Fibroblast of gingiva (primary cell): Measurements from ENCODE around the gene HOXA6.

Experiments
- DNase-seq: peaks from one replicate; pipeline ENCODE4 v3.0.0-alpha.2; 2011; ENCODE audit warnings: low read depth

Gene HOXA6

DNA sequence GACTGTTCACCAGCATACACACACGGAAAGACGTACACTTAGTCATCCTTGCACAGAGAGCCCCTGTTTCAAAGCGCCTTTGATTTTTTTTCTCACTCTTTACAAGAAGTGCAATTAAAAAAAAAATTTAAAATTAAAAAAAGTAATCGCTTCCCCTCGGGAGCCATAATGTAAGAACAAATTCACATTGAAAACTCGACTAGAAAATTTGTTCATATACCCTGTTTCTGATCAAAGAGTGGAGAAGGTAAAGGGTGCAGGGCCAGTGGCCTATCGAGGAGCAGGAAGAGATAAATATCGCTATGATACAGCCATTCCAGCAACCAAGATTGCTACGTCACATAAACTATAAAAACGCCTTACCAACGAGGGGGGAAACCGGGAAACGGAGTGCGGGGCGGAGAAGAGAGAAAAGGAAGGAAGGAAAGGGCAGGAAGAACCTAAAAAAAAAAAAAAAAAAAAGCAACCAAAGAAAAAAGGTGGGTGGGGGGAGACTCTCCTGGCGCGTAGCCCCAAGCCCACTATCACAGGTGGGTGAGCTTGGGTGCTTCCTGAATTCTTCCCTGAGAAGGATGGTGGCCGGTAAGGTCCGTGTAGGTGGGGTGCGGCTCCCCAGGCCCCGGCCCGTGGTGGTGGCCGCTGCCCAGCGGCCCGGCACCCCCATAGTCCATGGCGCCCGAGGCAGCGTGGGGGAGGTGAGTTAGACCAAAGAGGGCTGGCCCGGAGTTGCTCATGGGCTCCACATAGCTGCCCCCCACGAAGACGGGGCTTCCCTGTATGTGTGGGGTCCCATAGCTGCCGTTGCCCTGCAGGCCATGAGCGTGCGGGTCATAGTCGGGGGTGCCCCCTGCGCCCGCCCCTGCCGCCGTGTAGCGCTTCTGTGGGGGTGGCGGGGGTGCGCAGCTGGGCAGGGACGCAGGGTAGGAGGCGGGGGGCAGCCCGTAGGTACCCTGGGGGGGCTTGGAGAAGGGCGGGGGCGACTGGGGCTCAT lies 39.9 kb downstream of the HOXA6 start:
- DNase-seq = no peak

DNA sequence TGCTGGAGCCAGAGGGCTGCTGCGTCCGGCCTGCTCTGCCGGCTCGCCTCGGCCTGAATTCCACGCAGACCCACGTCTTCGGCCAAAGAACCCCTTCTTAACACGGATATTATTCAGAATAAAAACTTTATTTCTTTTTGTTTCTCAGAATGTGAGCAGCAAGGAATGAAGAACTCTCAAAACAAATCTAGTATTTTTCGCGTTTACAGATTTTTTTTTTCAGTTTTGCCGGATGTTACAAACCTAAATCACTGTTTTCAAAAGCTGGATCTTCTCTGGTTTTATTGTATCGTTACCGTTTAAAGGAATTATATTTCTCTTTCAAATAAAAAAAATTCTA lies 40.7 kb downstream of the HOXA6 start:
- no peak for DNase-seq

DNA sequence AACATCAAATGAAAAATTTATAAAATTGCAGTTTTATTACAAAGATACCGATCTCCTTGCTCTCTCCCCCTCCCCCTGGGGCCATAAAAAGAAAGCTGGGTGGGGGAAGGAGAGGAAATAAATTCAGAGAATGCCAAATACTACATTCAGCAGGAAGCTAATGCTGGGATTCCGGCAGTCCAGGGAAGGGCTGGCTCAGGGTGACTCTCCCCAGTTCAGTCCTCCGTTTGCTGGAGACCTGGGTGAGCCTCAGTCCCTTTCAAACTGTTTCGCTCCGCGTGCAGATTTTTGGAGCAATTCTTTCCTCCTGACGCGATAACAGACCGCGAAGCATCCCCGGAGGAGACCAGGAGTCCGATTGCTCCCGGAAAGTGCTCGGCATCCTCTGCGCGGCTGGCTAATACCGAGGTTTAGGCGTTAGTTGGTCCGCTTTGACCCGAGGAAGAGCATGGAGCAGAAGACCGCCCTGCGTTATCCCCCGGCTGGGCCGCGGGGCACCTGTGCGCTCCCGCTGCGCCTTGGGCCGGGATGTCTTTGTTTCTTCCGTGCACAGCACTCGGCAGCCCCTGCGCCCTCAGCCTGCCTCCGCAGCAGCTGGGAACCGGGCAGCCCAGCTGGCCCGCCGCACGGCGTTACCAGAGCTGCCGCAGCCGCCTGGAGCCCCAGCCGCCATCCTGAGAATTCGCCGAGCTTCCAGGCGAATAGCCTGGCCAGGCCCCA lies 41.2 kb downstream of the HOXA6 start:
- no peak for DNase-seq

DNA sequence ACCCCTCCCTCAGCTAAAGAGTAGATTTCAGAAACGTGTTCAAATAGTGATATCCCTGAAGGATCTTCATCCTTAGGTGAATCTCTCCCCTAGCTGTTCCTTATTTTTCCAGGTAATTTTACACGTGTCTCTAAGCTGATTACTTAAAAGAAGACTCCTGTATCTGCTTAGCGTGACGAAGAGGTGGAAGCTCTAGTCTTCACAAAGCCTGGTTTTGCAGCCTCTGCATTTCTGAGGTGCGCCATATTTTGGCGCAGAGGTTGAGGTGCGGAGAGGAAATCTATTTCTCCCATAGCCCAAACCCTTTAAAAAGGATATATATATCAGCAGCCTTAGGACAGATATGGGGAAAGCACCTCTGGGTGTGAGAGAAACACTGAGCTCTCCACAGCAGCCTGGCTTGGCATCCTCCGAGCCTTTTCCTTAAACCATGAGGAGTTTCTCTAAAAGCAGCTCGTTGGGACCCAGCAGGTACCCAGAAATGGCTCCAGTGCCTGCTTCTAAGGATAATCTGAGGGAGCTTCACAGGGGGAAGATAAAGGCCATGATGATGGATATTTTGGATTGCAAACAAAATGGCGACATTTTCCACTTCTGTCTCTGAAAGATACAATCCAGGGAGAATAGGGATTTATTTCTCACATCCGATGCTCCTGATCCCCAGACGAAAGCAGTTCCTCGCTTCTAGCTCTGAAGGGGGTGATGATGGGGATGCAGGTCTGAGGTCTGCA lies 42.1 kb downstream of the HOXA6 start:
- DNase-seq = no peak

DNA sequence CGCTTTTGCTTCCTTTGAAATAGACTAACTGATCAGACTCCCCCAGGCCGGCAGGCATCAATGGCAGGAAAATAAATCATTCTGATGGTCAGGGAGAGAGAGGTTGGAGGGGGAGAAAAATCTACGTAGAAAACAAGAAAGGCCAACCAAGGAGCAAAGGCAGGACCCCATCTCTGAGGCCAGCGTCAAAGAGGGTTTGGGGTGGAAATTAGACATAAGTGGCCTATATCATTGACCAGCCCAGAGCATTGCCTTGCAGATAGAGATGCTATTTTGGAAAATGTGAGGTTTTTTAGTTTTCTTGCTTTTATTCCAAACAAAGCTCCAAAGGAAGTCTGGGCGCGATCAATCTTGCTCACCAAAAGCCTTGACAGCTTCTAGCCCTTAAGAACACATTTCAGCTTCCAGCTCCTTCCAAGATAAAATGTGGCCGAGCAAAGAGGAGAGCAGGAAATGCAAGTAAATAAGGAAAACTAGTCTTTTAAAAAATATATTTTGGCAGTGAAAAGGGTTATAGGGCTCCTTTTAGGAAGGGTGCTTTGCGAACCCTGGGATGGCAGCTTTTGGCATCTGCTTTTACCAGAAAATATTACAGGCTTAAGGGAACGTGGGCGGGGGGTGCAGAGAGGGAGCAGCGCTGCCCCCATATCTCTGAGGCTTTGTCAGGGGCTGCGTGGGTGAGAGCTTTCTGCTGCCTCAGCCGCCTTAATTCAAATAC lies 43.1 kb downstream of the HOXA6 start:
- DNase-seq = no peak

DNA sequence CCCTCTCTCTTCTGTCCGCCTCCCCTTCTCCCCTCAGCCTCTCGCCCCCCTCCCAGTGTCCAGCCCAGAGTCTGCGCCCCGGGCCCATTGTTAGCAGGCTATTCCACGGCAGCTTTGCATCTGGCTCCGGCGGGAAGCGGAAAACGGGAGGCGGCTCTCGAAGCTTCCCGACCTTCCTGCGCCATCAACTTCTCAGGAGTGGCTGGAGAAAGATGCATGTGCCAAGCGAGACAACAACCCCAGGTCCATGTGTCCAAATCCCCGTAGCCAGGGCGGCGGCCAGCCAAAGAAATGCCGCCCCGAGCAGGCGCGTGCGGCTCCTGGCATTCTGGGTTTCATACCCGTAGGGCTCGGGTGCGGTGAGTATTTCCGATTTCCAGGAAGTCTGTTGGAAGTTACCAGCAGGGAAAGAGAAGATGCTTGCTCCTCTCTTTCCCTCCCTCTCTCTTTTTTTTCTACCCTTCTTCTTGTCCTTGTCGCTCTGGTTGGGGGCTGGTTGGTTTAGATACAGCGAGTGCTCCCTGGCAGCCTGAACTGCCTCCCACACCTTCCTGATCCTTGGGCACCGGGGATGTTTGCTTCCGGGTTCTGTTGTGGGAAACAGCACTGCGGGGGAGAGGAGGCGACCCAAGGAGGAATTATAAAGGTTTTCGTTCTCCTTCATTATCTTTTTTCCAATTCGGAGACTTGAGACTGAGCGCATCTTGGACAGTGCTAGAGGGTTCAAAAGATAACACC lies 43.9 kb downstream of the HOXA6 start:
- DNase-seq = no peak

DNA sequence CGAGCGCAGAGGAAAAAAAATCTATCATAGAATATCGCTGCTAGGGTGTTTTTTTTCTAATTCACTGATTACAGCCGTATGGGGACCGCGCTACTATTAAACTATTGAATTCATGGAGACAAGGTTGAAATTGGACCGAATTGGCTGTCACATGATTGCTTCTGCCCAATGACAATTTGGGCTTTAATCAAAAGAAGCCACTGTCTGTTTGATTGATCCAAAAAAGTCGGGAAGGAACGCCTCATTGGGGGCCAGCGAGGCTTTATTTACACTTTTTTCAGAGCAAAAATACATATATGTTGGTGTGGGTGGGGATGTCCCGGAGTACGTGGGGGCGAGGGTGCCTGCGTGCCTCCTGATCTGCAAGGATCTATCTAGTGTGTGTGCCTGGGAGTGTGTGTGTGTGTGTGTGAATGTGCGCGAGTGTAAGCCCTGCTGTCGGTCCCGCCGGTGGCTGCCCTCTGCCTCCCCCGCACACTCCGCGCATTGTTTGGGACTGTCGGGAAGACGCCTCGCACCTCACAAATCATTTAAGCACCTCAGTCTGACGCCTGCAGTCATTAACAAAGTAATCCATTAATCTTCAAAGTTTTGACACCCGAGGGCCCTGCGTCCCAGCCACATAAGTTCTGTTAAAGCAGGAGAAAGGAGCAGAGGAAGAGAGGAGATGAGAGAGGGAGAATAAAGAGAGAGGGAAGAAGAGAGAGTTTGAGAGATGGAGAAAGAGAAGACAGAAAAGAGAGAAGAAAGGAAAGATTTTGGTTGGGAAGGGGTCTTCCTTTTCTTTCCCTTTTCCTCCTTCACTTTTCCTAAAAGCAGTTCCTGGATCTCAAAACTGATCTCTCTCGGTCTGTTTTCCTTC lies 44.8 kb downstream of the HOXA6 start, which contains the start of gene HOXA2:
TSS of gene HOXA2 (minus strand) at position 103 of the 862 bp plus-strand sequence. CDS start 183 bp downstream, outside the sequence.
- DNase-seq = no peak

DNA sequence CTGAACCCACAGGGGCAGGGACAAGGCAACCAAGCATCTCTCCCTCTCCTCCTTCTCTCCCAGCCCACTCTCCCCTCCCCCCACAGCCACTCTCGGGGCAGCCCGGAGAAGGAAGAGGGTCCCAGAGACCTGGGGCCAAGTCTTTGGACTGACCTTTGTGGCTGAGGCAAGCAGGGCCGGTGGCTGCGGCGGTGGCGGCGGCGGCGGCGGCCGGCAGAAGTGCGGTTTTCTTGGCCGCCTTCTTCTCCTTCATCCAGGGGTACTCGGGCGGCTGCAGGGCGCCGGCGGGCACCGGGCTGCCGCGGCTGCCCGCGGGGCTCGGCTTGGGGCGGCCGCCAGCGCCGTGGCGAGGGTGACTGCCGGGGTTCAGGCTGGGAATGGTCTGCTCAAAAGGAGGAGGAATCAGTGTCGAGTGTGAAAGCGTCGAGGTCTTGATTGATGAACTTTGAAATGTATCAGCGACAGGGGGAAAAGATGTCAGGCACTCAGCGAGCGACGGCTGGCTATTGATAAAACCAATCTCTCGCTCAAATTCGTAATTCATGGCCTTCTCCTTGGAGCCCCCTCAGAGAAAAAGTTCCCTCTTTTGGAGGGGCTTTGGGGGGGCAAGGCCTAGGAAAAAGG lies 45.5 kb downstream of the HOXA6 start:
- DNase-seq = no peak

DNA sequence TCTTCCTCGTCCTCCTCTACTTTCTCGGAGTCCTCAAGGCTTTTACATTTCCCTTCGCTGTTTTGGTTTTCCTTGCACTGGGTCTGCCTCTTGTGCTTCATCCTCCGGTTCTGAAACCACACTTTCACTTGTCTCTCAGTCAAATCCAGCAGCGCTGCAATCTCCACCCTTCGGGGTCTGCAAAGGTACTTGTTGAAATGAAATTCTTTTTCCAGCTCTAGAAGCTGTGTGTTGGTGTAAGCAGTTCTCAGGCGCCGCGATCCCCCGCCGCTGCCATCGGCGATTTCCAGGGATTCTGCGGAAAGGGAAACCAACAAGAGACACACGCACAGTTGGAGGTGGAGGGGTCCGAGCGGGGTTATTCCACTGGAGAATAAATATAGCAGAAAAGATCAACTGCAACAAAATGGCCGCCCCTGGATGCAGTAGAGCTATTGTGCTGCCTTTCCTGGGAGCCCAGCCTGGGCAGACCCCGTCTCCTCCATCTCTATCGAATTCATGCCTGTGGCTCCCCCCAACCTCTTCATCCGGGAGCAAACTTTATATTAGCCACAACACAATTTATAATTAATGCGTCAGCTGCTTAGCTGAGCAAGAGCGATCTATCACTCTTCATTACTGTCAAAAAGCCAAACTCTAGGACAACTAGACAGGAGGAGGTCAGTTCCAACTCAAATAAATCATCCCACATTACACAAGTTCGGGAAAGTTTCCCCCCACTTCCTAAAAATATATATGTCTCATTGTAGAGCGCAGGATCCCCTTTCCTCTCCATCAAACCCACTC lies 46.2 kb downstream of the HOXA6 start:
- DNase-seq = no peak

DNA sequence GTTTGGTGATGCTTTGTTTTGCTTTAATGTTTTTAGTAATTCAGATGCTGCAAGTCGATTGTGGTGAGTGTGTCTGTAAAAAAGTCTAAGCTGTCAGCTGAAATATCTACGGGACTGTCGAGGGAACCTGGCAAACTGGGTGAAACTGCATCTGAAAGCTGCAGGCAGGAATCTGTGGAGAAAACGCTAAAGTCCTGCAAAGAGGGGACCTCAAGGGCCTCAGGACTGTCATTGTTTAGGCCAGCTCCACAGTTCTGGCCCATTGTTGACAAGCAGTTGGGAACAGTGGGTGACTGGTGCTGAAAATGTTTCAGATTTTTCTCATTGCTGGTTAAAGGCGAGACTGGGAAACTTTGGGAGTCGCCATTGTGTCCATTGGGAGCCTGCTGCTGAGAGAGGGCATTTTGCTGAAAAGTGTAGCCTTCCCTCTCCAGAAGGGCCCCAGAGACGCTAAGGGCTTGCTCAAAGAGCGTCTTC lies 46.8 kb downstream of the HOXA6 start:
- no peak for DNase-seq

DNA sequence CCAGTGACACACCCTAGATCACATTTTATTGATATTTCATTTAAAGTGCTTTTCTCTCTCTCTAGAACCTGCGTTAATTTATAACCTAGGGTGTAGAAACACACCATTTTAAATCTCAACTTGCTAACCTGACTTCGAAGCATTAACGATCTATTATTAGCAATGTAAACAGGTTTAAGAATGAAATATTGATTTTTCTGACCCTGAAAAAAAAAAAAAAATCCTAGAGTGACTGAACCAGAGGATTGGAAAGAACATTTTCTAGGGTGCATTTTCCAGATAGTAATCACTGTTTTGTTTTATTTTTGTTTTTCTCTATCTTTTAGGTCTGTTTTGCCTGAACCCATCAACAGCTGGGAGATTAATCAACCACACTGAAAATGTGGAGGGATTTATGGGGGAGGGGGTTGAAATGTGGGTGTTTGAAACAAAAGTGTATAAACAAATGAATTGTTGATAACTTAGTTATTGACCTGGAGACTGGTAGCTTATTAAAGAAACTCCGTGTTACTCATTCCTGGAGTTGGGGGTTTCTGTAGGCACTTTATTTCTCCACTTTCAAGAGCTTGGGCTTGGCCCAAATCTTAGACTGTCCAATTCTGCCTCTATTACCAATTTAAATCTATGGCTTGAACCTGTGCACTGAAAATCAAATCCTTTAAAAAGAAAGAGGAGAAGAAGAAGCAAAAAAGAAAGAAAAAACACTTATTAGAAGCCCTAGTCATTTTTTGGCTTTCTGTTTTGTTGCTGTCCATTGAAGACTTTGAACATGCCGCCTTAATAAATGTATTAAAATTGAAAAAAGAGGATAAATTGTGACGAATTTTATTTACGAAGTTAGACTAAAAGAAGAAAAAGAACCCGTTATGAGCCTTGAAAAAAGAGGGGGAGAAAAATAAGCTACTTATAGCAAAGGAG lies 47.9 kb downstream of the HOXA6 start:
- no peak for DNase-seq

DNA sequence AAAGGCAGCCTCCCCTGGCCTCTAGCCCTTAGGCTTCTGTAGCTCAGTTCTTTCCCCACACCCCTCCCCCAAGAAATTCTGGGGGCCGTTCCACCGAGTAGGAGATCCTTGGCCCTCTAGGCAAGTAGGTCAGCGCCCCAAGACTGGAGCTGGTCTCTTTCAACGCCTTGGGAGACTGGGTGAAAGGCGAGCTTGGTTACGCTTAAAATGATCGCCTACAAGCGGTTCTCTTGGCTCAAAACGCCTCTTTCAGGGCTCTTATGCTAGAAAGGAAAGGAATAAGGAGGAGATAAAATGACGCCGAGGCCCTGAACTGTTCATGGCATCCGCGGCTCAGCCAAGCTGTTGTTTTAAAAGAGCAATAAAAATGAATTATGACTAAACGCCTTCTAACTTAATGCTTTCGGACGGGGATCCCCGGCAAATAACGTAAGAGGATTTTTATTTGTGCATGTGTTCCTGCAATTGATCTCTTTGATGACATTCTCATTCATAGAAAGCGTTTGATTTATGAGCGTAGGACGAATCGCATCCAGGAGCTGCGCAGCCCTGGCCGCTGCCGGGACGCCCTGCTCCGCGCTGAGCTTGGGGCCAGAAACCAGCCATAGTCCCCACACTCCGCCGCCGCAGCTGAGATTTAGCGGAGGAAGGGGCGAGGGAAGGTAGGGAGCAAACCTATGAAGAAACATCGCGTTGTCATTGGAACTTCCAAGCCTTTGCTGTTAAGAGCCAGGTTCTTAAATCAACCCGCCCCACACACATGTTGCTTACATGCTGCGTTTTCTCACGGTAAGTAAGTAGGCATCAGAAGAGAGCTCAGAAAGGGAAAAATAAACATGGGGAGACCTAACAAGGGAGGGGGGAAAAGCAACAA lies 48.8 kb downstream of the HOXA6 start:
- no peak for DNase-seq

DNA sequence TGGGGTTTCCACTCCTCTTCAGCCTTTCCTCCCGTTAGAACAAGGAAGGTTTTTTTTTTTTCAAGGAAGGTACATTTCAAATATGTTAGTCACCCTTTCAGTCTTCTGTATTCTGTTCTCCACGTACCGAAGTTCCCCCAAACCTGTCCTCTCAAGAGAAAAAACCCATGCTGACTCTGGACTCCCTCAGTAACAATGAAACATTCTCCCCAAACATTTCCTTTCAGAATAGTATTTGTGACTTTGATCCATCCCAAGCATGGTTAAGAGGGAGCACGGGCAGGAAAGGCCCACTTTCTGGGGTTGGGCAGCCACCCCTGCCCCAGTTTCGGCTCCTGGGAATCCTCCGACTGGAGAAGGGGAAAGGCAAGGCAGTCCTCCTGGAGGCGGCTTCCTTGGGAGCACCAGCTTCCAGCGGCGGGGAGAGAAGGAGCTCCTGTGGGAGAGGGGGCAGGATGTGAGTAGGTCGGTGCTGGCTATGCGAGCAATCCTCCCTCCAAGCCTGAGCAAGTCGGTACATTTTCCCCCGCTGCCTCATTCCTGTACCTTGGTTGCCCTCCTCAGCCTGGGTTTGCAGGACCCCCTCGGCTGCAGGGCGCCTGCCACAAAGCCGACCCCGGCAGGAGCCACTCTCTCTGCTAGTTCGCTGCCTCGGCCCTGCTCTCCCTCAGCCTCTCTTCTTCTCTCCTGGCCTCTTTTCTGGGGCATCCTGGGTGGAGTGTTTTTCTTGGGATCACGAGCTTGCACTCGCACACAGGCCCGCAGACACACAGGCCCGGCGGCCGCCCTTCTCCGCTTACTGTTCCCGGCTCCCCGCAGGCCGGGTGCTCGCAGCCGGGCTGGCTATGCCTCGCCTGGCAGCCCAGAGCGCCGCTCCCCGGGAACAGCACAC lies 49.6 kb downstream of the HOXA6 start:
- DNase-seq = no peak

DNA sequence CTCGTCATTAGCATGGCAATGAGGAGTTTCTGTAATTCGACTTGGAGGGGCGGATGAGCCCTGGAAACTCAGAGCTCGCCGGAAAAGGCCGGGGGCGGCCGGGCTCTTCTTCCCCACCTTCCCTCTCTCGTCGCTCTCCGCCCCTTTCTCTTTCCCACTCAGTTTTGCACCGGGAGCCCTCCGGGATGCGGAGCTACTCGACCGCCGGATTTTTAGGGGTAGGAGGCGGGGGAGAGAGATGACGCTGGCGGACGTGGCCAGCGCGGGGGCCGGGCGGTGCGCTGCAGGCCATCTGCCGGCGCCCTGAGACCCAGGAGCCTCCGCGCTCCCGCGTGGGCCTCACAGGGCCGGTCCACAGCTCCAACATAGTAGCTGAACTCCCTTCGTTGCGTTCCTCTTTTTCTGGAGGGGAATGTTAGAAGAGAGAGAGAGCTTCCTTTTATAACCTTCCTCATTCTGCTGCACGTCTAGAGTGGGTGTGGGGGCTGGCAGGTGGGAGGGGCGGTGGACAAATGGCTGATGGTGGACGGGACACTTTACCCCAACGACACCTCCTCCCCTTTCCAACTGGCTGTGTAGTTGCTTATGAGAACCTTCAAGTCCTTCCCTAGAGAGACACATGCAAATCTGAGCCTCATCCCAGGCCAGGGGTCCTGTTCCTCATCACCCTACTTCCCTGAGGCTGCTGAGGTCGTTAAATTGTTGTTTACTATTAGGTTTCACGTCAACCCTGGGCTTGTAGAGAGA lies 50.6 kb downstream of the HOXA6 start:
- no peak for DNase-seq
